Measurements from ENCODE around the gene MGAT3. TPM values are rescaled to one million over a fixed set of nuclear protein-coding genes. Genes with fewer than 3 reads are reported as not detected.

MGAT3 gene
- total and polyA plus RNA-seq, 2 of the 8 experiments (the other 6 are each of a cell fraction or from before 2014, with no cell fraction given): 4.3 to 9.2 TPM

GRCh38 chr22:39481595-39481994, 24.8 kb downstream of the MGAT3 start:
- no peak overlapping the region for H2BK15ac ChIP-seq (ENCODE audit: low read length)
- no peak overlapping the region for H3K4ac ChIP-seq (replicated peaks; ENCODE audit: insufficient read length, low read depth, low read length)
- no peak for FAIRE-seq
- no peak overlapping the region for H3K4me3 ChIP-seq (ENCODE audit: extremely low read depth in 1 of 4, insufficient read depth in 2 of 4, low read depth in 3 of 4, low read length in 4 of 4)
- H3K56ac ChIP-seq (replicated peaks; ENCODE audit: insufficient read length, low read depth, low read length): no peak overlapping the region
- H4K91ac ChIP-seq (replicated peaks; ENCODE audit: insufficient read length, low read length): no peak overlapping the region
- ChIA-PET POLR2A (ENCODE audit: partially characterized antibody) (interaction anchor here (1.5 kb wide), 1 partner anchor 29 kb away, joined by 4 read pairs; no protein-coding TSS in a partner anchor), CTCF (ENCODE audit: partially characterized antibody) (interaction anchor here (0.8 to 11.1 kb wide), 5 partner anchors 8 to 46 kb away, joined by 3 to 120 read pairs (median 11); no protein-coding TSS in a partner anchor)
- no peak for TF ChIP-seq ATF3 (IDR thresholded peaks at IDR 0.05; ENCODE audit: insufficient read depth, low read depth, low read length)
- TF ChIP-seq MAFK (IDR thresholded peaks at IDR 0.05; ENCODE audit: low read depth, low read length): no peak
- TF ChIP-seq SP4 (IDR thresholded peaks at IDR 0.05; ENCODE audit: low read length): no peak
- H3K27me3 ChIP-seq (replicated peaks in 1 of 4; ENCODE audit: control insufficient read depth in 3 of 4, extremely low read depth in 1 of 4, insufficient read depth in 3 of 4, low read length in 3 of 4): no peaks in the 10 kb centered on the region; a peak in 1 of 7 replicates
- no peak overlapping the region for H3K14ac ChIP-seq (ENCODE audit: insufficient read length)
- DNase-seq (ENCODE audit: low read depth in 1 of 2, low spot score in 2 of 2): no peak
- H3K23ac ChIP-seq (ENCODE audit: insufficient read length): no peak overlapping the region
- H2AK5ac ChIP-seq (ENCODE audit: low read depth, low read length): no peak overlapping the region
- WGBS, 2 experiments (ENCODE audit: extremely low coverage in 1 of 2, insufficient coverage in 1 of 2, insufficient read length in 1 of 2, insufficient replicate concordance in 2 of 2, low coverage in 1 of 2, low lambda C conversion rate in 2 of 2, missing lambda C conversion rate in 1 of 2): 93% methylated on average over 5 of the region's 5 CpGs; no CpG with 5 or more reads in 1 of the 2 experiments
- H2BK5ac ChIP-seq (ENCODE audit: low read depth, low read length): no peak overlapping the region
- no peak overlapping the region for H3K27ac ChIP-seq (ENCODE audit: low read depth, low read length)
- no peak overlapping the region for H2AFZ ChIP-seq (ENCODE audit: low read length)
- H2BK120ac ChIP-seq (replicated peaks; ENCODE audit: low read depth, low read length): no peak overlapping the region
- no peaks in the 10 kb centered on the region for H3K9me3 ChIP-seq (ENCODE audit: insufficient read depth in 2 of 2, low read depth in 1 of 2, low read length in 1 of 2)
- no peak overlapping the region for H2BK12ac ChIP-seq (ENCODE audit: low read depth, low read length)
- H3K9ac ChIP-seq (replicated peaks in 1 of 4; ENCODE audit: extremely low read depth in 1 of 4, low read depth in 3 of 4, low read length in 3 of 4): no peak overlapping the region
- peaks cover 9 to 17% of the 10 kb centered on the region in 2 experiments for H4K20me1 ChIP-seq (replicated peaks in 1 of 2; ENCODE audit: control insufficient read depth in 1 of 2, insufficient read depth in 2 of 2, low read length in 2 of 2)
- no peaks in the 10 kb centered on the region; the same call in none of the 2 replicates for H3K79me1 ChIP-seq (ENCODE audit: low read depth, low read length)
- no peaks in the 10 kb centered on the region for H3K4me1 ChIP-seq (replicated peaks in 1 of 4; ENCODE audit: control insufficient read depth in 3 of 4, insufficient read depth in 4 of 4, low read length in 3 of 4)
- H3K18ac ChIP-seq (ENCODE audit: extremely low read depth, low read length): no peak overlapping the region
- no peaks in the 10 kb centered on the region for H3K23me2 ChIP-seq (ENCODE audit: low read depth, low read length)
- H4K8ac ChIP-seq (ENCODE audit: extremely low read depth, insufficient read depth, low read length): no peak overlapping the region
- H3K4me2 ChIP-seq (ENCODE audit: insufficient read depth in 1 of 2, low read depth in 2 of 2, low read length in 2 of 2): no peak overlapping the region
- no peak overlapping the region for H4K5ac ChIP-seq (ENCODE audit: insufficient read length, low read depth, low read length)
- H3K79me2 ChIP-seq (ENCODE audit: control insufficient read depth in 1 of 2, insufficient read depth in 2 of 2, low read length in 2 of 2): no peaks in the 10 kb centered on the region
- H3K36me3 ChIP-seq (ENCODE audit: control insufficient read depth in 2 of 4, insufficient read depth in 4 of 4, low read length in 3 of 4): no peaks in the 10 kb centered on the region
- H2BK20ac ChIP-seq (ENCODE audit: low read length): no peak overlapping the region

All from H1 (cell line).